B cell (primary cell): ENCODE results near the gene PCDHA7. TPM values are rescaled to one million over a fixed set of nuclear protein-coding genes. Genes with fewer than 3 reads are reported as not detected.

Source experiments
- ATAC-seq: fragments of 200-7000 bp; cut with Tn5 transposase; one replicate; pipeline ENCODE4 v1.10.0; 2021; ENCODE audit warnings: low read depth, mild to moderate bottlenecking, moderate number of reproducible peaks, moderate library complexity
- CTCF ChIA-PET: fragments of 350-600 bp; sonication (Branson Sonifier 250); formaldehyde crosslinking; loops from one replicate; lab custom pipeline; 2021; ENCODE audit warnings: antibody characterized with exemption, inconsistent platforms; lab: Charles Lee
- POLR2A ChIA-PET: fragments of 350-600 bp; sonication (Branson Sonifier 250); formaldehyde crosslinking; loops from one replicate; lab custom pipeline; 2021; ENCODE audit warnings: antibody characterized with exemption; lab: Charles Lee
- DNase-seq: peaks from one replicate; pipeline ENCODE4 v3.0.0; 2013
- H2AFZ ChIP-seq: 2 replicates; pipeline ENCODE4 v1.6.1; 2012; ENCODE audit warnings: mild to moderate bottlenecking, low read depth, low read length; ENCODE audit not compliant: insufficient read depth, poor library complexity, severe bottlenecking
- H3K27ac ChIP-seq, 2 donors: 1 replicate in 1 of 2; 2 replicates in 1 of 2; pipeline ENCODE4 v1.5.1; 2012 to 2013; ENCODE audit warnings: low read length in 2 of 2, mild to moderate bottlenecking in 2 of 2, moderate library complexity in 1 of 2
- H3K27me3 ChIP-seq, 4 experiments: fragments of 200-600 bp in 1 of 4; sonication (generic) in 1 of 4; replicated peaks in 1 of 4; 1 replicate in 2 of 4; 2 replicates in 2 of 4; pipeline versions ENCODE4 v1.6.1 to v1.7.0; 2013 to 2016; ENCODE audit warnings: low read length in 3 of 4, mild to moderate bottlenecking in 2 of 4, mixed read lengths in 1 of 4, moderate library complexity in 1 of 4; ENCODE audit not compliant: insufficient read depth in 4 of 4, control insufficient read depth in 3 of 4; ENCODE audit errors: control extremely low read depth in 1 of 4
- H3K36me3 ChIP-seq, 2 experiments: replicated peaks in 1 of 2; 1 replicate in 1 of 2; 2 replicates in 1 of 2; pipeline versions ENCODE4 v1.6.1 to v1.7.1; 2013; ENCODE audit warnings: low read length in 1 of 2; ENCODE audit not compliant: insufficient read depth in 2 of 2, control insufficient read depth in 1 of 2; ENCODE audit errors: control extremely low read depth in 1 of 2, extremely low read depth in 1 of 2
- H3K4me1 ChIP-seq, 2 donors: fragments of 200-600 bp in 1 of 2; sonication (generic) in 1 of 2; 1 replicate in 1 of 2; 2 replicates in 1 of 2; pipeline versions ENCODE4 v1.5.1 to v1.6.1; 2013 to 2017; ENCODE audit warnings: low read length in 2 of 2; ENCODE audit not compliant: control insufficient read depth in 2 of 2, insufficient read depth in 2 of 2
- H3K4me2 ChIP-seq: replicated peaks from 2 replicates; pipeline ENCODE3; 2012; ENCODE audit warnings: mild to moderate bottlenecking, low read depth, low read length; ENCODE audit not compliant: poor library complexity, severe bottlenecking
- H3K4me3 ChIP-seq, 5 experiments: fragments of 200-600 bp in 1 of 5; sonication (generic) in 1 of 5; 1 replicate in 3 of 5; 2 replicates in 2 of 5; pipeline versions ENCODE4 v1.5.1 to v1.7.0; 2011 to 2016; ENCODE audit warnings: low read length in 4 of 5, mild to moderate bottlenecking in 4 of 5, low read depth in 2 of 5, control low read depth in 1 of 5, moderate library complexity in 1 of 5; ENCODE audit not compliant: insufficient read depth in 1 of 5; ENCODE audit errors: control extremely low read depth in 1 of 5, extremely low read depth in 1 of 5
- H3K79me2 ChIP-seq: fragments of 200-600 bp; sonication (generic); one replicate; pipeline ENCODE4 v1.6.0; 2016; ENCODE audit warnings: low read length; ENCODE audit not compliant: control insufficient read depth, insufficient read depth
- H3K9ac ChIP-seq: fragments of 200-600 bp; sonication (generic); 2 replicates; pipeline ENCODE4 v1.6.1; 2017; ENCODE audit warnings: mild to moderate bottlenecking, low read length, moderate library complexity
- H3K9me3 ChIP-seq, 3 donors: one replicate each; pipeline versions ENCODE4 v1.6.1 to v1.7.1; 2013; ENCODE audit warnings: low read length in 2 of 3; ENCODE audit not compliant: control insufficient read depth in 2 of 3, insufficient read depth in 1 of 3; ENCODE audit errors: control extremely low read depth in 1 of 3
- H4K20me1 ChIP-seq: 2 replicates; pipeline ENCODE4 v1.6.0; 2012; ENCODE audit warnings: mild to moderate bottlenecking, low read length; ENCODE audit not compliant: insufficient read depth, control insufficient read depth, poor library complexity, severe bottlenecking
- H3K27ac Mint-ChIP-seq: one replicate; pipeline ENCODE4 v1.8.0; 2021; ENCODE audit warnings: mixed read lengths
- H3K27me3 Mint-ChIP-seq: one replicate; pipeline ENCODE4 v1.8.0; 2021; ENCODE audit warnings: mixed read lengths
- H3K4me1 Mint-ChIP-seq: one replicate; pipeline ENCODE4 v1.8.0; 2021; ENCODE audit warnings: mixed read lengths
- H3K4me3 Mint-ChIP-seq: one replicate; pipeline ENCODE4 v1.8.0; 2021; ENCODE audit warnings: mixed read lengths
- H3K9me3 Mint-ChIP-seq: one replicate; pipeline ENCODE4 v1.8.0; 2022; ENCODE audit warnings: mixed read lengths; ENCODE audit not compliant: insufficient read depth
- EZH2 ChIP-seq: IDR thresholded peaks from 2 replicates; pipeline ENCODE4 v1.6.1; 2012; ENCODE audit warnings: borderline replicate concordance, low read depth, mild to moderate bottlenecking, moderate library complexity, low read length; ENCODE audit not compliant: insufficient read depth, poor library complexity, severe bottlenecking
- WGBS: methylation state at CpG from one replicate; pipeline ENCODE4 v1.1.5; 2013; ENCODE audit warnings: missing lambda C conversion rate; ENCODE audit not compliant: insufficient coverage; 5-methylcytosine and 5-hydroxymethylcytosine counted together
- intact Hi-C: fragments of 100-400 bp; cut with micrococcal nuclease; formaldehyde crosslinking; loops from one replicate; pipeline ENCODE4 v1.10.0; 2022
- polyA plus RNA-seq: library from polyadenylated mRNA; depleted of rRNA; stranded (reverse); fragments of >200 nt; gene quantifications from 2 replicates; pipeline ENCODE4 v1.2.3, GENCODE V29; 2012
- total RNA-seq, 2 donors: library from RNA; stranded (reverse); fragments of 120-200 nt in 1 of 2; gene quantifications; 1 replicate in 1 of 2; 2 replicates in 1 of 2; pipeline versions ENCODE4 v1.2.3 to v1.2.4, GENCODE V29; 2013 to 2022
- TF ChIP-seq, protein P1 (sequence below): fragments of 200-600 bp; IDR thresholded peaks from one replicate; pipeline ENCODE4 v1.8.0; 2022; ENCODE audit warnings: antibody characterized with exemption, mild to moderate bottlenecking

Gene PCDHA7
- total and polyA plus RNA-seq, 2 donors (not counting 1 experiment from before 2014, with no cell fraction given) = 0.03 TPM; not detected in 1

DNA sequence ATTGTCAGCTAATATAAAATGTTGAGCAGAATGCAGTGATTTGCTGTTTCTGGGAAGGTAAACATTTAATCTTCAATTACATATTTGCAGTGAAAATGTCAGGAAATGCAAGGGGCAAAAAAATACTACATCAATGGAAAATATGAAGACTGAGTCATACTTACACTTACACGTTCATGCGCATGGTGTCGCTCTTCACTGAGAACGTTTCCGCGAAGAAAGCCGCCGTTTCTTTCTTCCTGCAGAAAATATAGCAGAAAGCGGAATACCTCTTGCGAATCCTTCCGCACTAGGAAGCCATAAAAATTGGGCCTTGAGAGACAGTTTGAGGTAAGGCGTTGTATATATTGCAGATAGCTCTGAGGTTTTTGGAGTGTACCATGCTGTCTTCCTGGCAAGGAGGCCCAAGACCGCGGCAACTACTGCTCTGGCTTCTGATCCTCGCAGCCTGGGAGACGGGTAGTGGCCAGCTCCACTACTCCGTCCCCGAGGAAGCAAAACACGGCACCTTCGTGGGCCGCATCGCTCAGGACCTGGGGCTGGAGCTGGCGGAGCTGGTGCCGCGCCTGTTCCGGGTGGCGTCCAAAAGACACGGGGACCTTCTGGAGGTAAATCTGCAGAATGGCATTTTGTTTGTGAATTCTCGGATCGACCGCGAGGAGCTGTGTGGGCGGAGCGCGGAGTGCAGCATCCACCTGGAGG is 48.0 kb downstream of the PCDHA7 start, which contains the start of gene PCDHA13:
PCDHA13 (plus strand) TSS at position 236 of the 702 bp plus-strand sequence; CDS start at position 381, 145 bp downstream.
- intact Hi-C loops = no loop called here
- Histone ChIP-seq H3K27ac (no peak within 1 kb of the TSS), H4K20me1 (no peaks in the 10 kb centered on the region), H3K79me2 (no peaks in the 10 kb centered on the region), H3K36me3 (no peaks in the 10 kb centered on the region), H3K9ac (no peak within 1 kb of the TSS), H3K9me3 (peaks cover 3 to 33% (median 9%) of the 10 kb centered on the region in 3 donors), H2AFZ (no peak within 1 kb of the TSS), H3K4me3 (no peak within 1 kb of the TSS), H3K27me3 (peaks cover 0 to 13% (median 5%) of the 10 kb centered on the region in 4 experiments), H3K4me1 (no peaks in the 10 kb centered on the region), H3K4me2 (no peak within 1 kb of the TSS)
- H3K27ac Mint-ChIP-seq = no peak within 1 kb of the TSS
- no peak for ATAC-seq
- peaks cover 8% of the 10 kb centered on the region for H3K9me3 Mint-ChIP-seq
- WGBS = 28% methylated on average over 20 of the region's 35 CpGs
- no peak within 1 kb of the TSS for H3K4me3 Mint-ChIP-seq
- DNase-seq = no peak
- no peak for TF ChIP-seq EZH2
- TF ChIP-seq, protein P1, sequence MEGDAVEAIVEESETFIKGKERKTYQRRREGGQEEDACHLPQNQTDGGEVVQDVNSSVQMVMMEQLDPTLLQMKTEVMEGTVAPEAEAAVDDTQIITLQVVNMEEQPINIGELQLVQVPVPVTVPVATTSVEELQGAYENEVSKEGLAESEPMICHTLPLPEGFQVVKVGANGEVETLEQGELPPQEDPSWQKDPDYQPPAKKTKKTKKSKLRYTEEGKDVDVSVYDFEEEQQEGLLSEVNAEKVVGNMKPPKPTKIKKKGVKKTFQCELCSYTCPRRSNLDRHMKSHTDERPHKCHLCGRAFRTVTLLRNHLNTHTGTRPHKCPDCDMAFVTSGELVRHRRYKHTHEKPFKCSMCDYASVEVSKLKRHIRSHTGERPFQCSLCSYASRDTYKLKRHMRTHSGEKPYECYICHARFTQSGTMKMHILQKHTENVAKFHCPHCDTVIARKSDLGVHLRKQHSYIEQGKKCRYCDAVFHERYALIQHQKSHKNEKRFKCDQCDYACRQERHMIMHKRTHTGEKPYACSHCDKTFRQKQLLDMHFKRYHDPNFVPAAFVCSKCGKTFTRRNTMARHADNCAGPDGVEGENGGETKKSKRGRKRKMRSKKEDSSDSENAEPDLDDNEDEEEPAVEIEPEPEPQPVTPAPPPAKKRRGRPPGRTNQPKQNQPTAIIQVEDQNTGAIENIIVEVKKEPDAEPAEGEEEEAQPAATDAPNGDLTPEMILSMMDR = no peak
- H3K27me3 Mint-ChIP-seq = peaks cover 20% of the 10 kb centered on the region
- H3K4me1 Mint-ChIP-seq = no peaks in the 10 kb centered on the region
- ChIA-PET POLR2A (no interaction called here), CTCF (no interaction called here)

DNA sequence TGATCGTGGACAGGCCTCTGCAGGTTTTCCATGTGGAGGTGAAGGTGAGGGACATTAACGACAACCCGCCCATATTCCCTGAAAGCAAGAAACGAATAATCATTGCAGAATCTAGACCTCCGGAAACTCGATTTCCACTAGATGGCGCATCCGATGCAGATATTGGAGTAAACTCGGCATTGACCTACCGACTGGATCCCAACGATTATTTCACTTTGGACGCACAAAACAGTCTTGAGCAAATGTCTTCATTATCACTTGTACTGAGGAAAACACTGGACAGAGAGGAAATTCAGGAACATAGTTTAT is 48.5 kb downstream of the PCDHA7 start:
- H3K36me3 ChIP-seq = no peaks in the 10 kb centered on the region
- ATAC-seq = no peak
- no peak overlapping the region for H2AFZ ChIP-seq
- H3K4me1 Mint-ChIP-seq = no peaks in the 10 kb centered on the region
- CTCF ChIA-PET = no interaction called here
- WGBS = 32% methylated on average over 9 of the region's 12 CpGs
- H3K4me3 Mint-ChIP-seq = no peak overlapping the region
- no peak overlapping the region for H3K27ac Mint-ChIP-seq
- peaks cover 8% of the 10 kb centered on the region for H3K9me3 Mint-ChIP-seq
- intact Hi-C loops = no loop called here
- H3K9ac ChIP-seq = no peak overlapping the region
- no peaks in the 10 kb centered on the region for H4K20me1 ChIP-seq
- H3K4me2 ChIP-seq = no peak overlapping the region
- H3K79me2 ChIP-seq = no peaks in the 10 kb centered on the region
- H3K9me3 ChIP-seq = peaks cover 3 to 28% (median 9%) of the 10 kb centered on the region in 3 donors
- no peak for TF ChIP-seq EZH2
- POLR2A ChIA-PET = no interaction called here
- H3K4me3 ChIP-seq = no peak overlapping the region
- DNase-seq = no peak
- H3K27ac ChIP-seq = no peak overlapping the region
- peaks cover 0 to 13% (median 5%) of the 10 kb centered on the region in 4 experiments for H3K27me3 ChIP-seq
- no peaks in the 10 kb centered on the region for H3K4me1 ChIP-seq
- H3K27me3 Mint-ChIP-seq = peaks cover 20% of the 10 kb centered on the region
